Neural progenitor cell (in vitro differentiated cells): ENCODE data around the gene PLEKHG4B. TPM values are rescaled to one million over a fixed set of nuclear protein-coding genes. Genes with fewer than 3 reads are reported as not detected.
A peak's percentile ranks its signal among the peaks of the same experiment; 100 is the strongest.

Experiments
- DNase-seq: peaks from one replicate; pipeline ENCODE4 v3.0.0-alpha.2; 2016; ENCODE audit warnings: low spot score
- H2AFZ ChIP-seq: fragments of 200-600 bp; sonication (generic); replicated peaks from 2 replicates; pipeline ENCODE4 v1.6.1; 2016; ENCODE audit warnings: antibody characterized with exemption
- H3F3A ChIP-seq: fragments of 200-600 bp; sonication (generic); 2 replicates; pipeline ENCODE4 v1.6.1; 2016; ENCODE audit warnings: antibody characterized with exemption, low read depth
- H3K27ac ChIP-seq: fragments of 200-600 bp; sonication (generic); 2 replicates; pipeline ENCODE4 v1.5.1; 2016; ENCODE audit warnings: mild to moderate bottlenecking
- H3K27me3 ChIP-seq: fragments of 200-600 bp; sonication (generic); 2 replicates; pipeline ENCODE4 v1.6.1; 2016; ENCODE audit warnings: mild to moderate bottlenecking, moderate library complexity
- H3K36me3 ChIP-seq: fragments of 200-600 bp; sonication (generic); 2 replicates; pipeline ENCODE4 v1.5.1; 2016
- H3K4me1 ChIP-seq: fragments of 200-600 bp; sonication (generic); 2 replicates; pipeline ENCODE4 v1.6.1; 2016; ENCODE audit warnings: mixed run types
- H3K4me2 ChIP-seq: fragments of 200-600 bp; sonication (generic); 2 replicates; pipeline ENCODE4 v1.6.1; 2016
- H3K4me3 ChIP-seq: fragments of 200-600 bp; sonication (generic); 2 replicates; pipeline ENCODE4 v1.5.1; 2016
- H3K79me2 ChIP-seq: fragments of 200-600 bp; sonication (generic); 2 replicates; pipeline ENCODE4 v1.6.1; 2016; ENCODE audit warnings: low read depth
- H3K9ac ChIP-seq: fragments of 200-600 bp; sonication (generic); 2 replicates; pipeline ENCODE4 v1.6.1; 2016
- H3K9me3 ChIP-seq: fragments of 200-600 bp; sonication (generic); 2 replicates; pipeline ENCODE4 v1.5.1; 2016; ENCODE audit warnings: low read depth
- H4K20me1 ChIP-seq: fragments of 200-600 bp; sonication (generic); 2 replicates; pipeline ENCODE4 v1.6.1; 2016; ENCODE audit warnings: low read depth
- H3K27ac Mint-ChIP-seq: 3 replicates; pipeline ENCODE4 v1.8.0; 2021; ENCODE audit warnings: mixed read lengths
- H3K27me3 Mint-ChIP-seq: 2 replicates; pipeline ENCODE4 v1.8.0; 2022; ENCODE audit warnings: low read depth, mild to moderate bottlenecking, inconsistent platforms, moderate library complexity, mixed read lengths; ENCODE audit not compliant: insufficient read depth
- H3K36me3 Mint-ChIP-seq: 3 replicates; pipeline ENCODE4 v1.8.0; 2021; ENCODE audit warnings: mixed read lengths
- H3K4me1 Mint-ChIP-seq: 3 replicates; pipeline ENCODE4 v1.8.0; 2021; ENCODE audit warnings: mixed read lengths
- H3K4me3 Mint-ChIP-seq: 3 replicates; pipeline ENCODE4 v1.8.0; 2021; ENCODE audit warnings: mild to moderate bottlenecking, moderate library complexity, mixed read lengths
- H3K9me3 Mint-ChIP-seq: 3 replicates; pipeline ENCODE4 v1.8.0; 2020; ENCODE audit warnings: mixed read lengths
- EZH2 ChIP-seq: fragments of 200-600 bp; sonication (generic); IDR thresholded peaks from 2 replicates; pipeline ENCODE4 v1.6.1; 2017; ENCODE audit warnings: antibody characterized with exemption, mild to moderate bottlenecking, moderate library complexity
- EZH2phosphoT487 ChIP-seq: fragments of 200-600 bp; sonication (generic); IDR thresholded peaks from 2 replicates; pipeline ENCODE4 v1.6.1; 2017; ENCODE audit warnings: antibody characterized with exemption
- total RNA-seq: library from RNA; depleted of rRNA; stranded (reverse); fragments of >200 nt; gene quantifications from 2 replicates; pipeline ENCODE4 v1.2.3, GENCODE V29; 2015; ENCODE audit warnings: low replicate concordance
- TF ChIP-seq, protein P1 (sequence below): fragments of 200-600 bp; sonication (generic); IDR thresholded peaks from 2 replicates; pipeline ENCODE4 v1.5.1; 2017; ENCODE audit warnings: antibody characterized with exemption, mild to moderate bottlenecking

Gene PLEKHG4B
- total RNA-seq, 1 donor from 2014 or later = 28.8 TPM

DNA sequence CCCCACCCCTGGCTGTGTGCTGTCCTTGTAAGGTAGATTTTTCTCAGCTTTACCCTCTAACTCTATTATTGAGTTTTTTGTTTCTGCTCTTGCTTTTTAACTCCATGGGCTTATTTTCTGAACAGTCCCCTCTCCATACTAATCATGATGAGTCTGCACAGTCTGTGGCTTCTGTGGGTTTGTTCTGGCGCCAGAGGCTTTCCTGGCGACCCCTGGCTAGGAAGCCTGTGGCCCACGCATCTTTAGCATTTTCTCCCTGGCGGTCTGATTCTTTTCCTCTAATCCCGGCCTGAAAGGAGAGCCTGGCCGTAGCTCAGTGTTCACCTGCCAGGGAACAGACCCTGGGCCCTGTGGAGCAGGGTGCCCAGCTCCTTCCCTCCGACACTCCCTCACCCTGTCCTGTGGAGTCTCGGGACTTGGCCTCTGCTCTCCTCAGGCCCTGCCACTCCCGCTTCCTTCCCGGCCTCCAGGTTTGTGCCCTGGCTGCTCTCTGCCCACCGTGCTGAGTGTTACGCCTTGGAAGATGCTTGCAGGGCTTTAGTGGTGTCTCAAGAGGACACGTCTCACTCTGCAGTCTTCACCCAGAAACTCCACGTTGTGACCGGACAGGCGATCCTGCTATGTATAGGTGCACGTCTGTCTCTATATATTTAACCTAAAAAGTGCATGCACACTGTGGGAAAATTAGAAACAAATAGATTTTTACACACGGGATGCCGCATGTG lies 67.6 kb downstream of the PLEKHG4B start:
- H3K4me1 ChIP-seq = no peaks in the 10 kb centered on the region
- H3F3A ChIP-seq = peaks cover 16% of the 10 kb centered on the region
- H3K4me1 Mint-ChIP-seq = peaks cover 16% of the 10 kb centered on the region
- TF ChIP-seq, protein P1, sequence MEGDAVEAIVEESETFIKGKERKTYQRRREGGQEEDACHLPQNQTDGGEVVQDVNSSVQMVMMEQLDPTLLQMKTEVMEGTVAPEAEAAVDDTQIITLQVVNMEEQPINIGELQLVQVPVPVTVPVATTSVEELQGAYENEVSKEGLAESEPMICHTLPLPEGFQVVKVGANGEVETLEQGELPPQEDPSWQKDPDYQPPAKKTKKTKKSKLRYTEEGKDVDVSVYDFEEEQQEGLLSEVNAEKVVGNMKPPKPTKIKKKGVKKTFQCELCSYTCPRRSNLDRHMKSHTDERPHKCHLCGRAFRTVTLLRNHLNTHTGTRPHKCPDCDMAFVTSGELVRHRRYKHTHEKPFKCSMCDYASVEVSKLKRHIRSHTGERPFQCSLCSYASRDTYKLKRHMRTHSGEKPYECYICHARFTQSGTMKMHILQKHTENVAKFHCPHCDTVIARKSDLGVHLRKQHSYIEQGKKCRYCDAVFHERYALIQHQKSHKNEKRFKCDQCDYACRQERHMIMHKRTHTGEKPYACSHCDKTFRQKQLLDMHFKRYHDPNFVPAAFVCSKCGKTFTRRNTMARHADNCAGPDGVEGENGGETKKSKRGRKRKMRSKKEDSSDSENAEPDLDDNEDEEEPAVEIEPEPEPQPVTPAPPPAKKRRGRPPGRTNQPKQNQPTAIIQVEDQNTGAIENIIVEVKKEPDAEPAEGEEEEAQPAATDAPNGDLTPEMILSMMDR = no peak
- no peak for TF ChIP-seq EZH2
- TF ChIP-seq EZH2phosphoT487 = no peak
- H3K27me3 ChIP-seq = no peaks in the 10 kb centered on the region
- DNase-seq = peak; percentile 12
- H4K20me1 ChIP-seq = no peaks in the 10 kb centered on the region
- peaks cover 3% of the 10 kb centered on the region for H3K36me3 ChIP-seq
- H3K4me3 ChIP-seq = no peak overlapping the region
- H3K27ac Mint-ChIP-seq = peak overlapping the region; percentile 93
- H3K27ac ChIP-seq = peak overlapping the region; percentile 46
- no peak overlapping the region for H3K4me3 Mint-ChIP-seq
- H3K9me3 Mint-ChIP-seq = peaks cover 8% of the 10 kb centered on the region
- H3K36me3 Mint-ChIP-seq = peaks cover 37% of the 10 kb centered on the region
- no peak overlapping the region for H2AFZ ChIP-seq
- H3K27me3 Mint-ChIP-seq = peaks cover 8% of the 10 kb centered on the region
- no peak overlapping the region for H3K9ac ChIP-seq
- no peaks in the 10 kb centered on the region for H3K9me3 ChIP-seq
- no peak overlapping the region for H3K4me2 ChIP-seq
- no peaks in the 10 kb centered on the region for H3K79me2 ChIP-seq

DNA sequence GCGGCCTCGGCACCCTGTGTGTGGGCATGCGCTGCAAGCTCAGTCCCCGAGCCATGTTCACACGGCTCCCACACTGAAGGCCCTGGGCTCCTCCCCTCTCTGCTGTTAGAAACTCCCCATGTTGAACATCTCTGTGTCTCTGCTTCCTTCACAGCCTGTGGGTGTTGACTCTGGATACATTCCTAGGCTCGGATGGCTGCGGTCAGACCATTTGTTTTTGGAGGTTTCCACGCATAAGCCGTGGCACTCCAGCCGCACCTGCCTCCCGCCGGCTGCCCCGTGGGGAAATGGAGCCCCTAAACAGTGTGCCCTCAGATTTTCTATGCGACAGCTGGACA lies 68.2 kb downstream of the PLEKHG4B start:
- H2AFZ ChIP-seq = no peak overlapping the region
- H4K20me1 ChIP-seq = no peaks in the 10 kb centered on the region
- H3K27me3 ChIP-seq = no peaks in the 10 kb centered on the region
- H3K4me1 Mint-ChIP-seq = peaks cover 12% of the 10 kb centered on the region
- H3K9me3 Mint-ChIP-seq = peaks cover 8% of the 10 kb centered on the region
- peaks cover 17% of the 10 kb centered on the region for H3F3A ChIP-seq
- H3K4me3 ChIP-seq = no peak overlapping the region
- H3K4me3 Mint-ChIP-seq = no peak overlapping the region
- DNase-seq = no peak
- H3K9me3 ChIP-seq = no peaks in the 10 kb centered on the region
- H3K36me3 Mint-ChIP-seq = peaks cover 34% of the 10 kb centered on the region
- peaks cover 3% of the 10 kb centered on the region for H3K36me3 ChIP-seq
- no peaks in the 10 kb centered on the region for H3K79me2 ChIP-seq
- no peak overlapping the region for H3K27ac ChIP-seq
- H3K27ac Mint-ChIP-seq = no peak overlapping the region
- H3K4me2 ChIP-seq = no peak overlapping the region
- H3K4me1 ChIP-seq = no peaks in the 10 kb centered on the region
- H3K9ac ChIP-seq = no peak overlapping the region
- H3K27me3 Mint-ChIP-seq = peaks cover 8% of the 10 kb centered on the region
- TF ChIP-seq, protein P1 = no peak
- TF ChIP-seq EZH2 (no peak), EZH2phosphoT487 (no peak)

DNA sequence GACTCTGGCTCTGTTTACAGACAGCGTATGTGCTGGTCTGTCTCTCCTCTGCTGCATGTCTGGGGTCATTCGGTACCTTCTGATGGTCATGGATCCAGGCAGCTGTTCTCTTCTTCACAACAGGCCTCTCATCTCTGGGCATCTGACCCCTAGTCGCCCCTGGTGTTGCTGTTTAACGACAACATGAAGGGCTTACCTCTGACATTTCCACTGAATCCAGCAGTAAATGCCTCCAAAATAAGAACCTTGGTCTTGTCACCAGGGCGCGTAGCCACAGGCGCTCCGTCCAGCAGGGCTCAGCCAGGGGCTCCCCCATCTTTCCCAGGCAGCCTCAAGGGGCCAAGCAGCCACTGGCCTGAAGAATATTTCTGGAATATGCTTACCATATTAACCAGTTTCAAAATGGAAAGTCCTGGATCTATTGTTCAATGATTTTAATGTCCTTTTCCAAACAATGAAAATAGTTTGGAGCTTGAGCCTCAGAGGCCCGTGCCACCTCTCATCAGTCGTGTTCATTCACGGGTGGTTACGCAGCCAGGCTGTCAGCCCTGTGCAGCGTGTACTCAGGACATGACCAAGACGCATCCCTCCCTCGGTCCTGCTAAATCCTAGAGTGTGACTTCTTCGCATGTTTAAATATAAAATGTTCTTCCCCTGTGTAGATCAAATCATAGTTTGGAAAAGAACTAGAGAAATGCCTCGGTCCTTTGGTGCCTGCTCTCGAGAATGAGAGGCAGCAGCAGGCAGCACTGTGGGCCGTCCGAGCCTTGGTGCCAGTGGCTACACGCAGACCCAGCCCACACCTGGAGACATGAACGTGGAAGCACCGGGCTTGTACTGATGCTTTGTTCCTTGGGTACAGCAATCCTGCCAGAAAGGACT lies 69.2 kb downstream of the PLEKHG4B start:
- no peak overlapping the region for H3K4me2 ChIP-seq
- no peaks in the 10 kb centered on the region for H3K4me1 ChIP-seq
- Mint-ChIP-seq H3K27me3 (peaks cover 6% of the 10 kb centered on the region), H3K36me3 (peaks cover 27% of the 10 kb centered on the region), H3K4me1 (peaks cover 7% of the 10 kb centered on the region), H3K27ac (peak overlapping the region; percentile 34), H3K9me3 (peaks cover 8% of the 10 kb centered on the region), H3K4me3 (no peak overlapping the region)
- no peak overlapping the region for H3K27ac ChIP-seq
- no peaks in the 10 kb centered on the region for H3K79me2 ChIP-seq
- peaks cover 3% of the 10 kb centered on the region for H3K36me3 ChIP-seq
- no peaks in the 10 kb centered on the region for H3K27me3 ChIP-seq
- H3K9me3 ChIP-seq = no peaks in the 10 kb centered on the region
- DNase-seq = no peak
- H3F3A ChIP-seq = peaks cover 17% of the 10 kb centered on the region
- no peaks in the 10 kb centered on the region for H4K20me1 ChIP-seq
- no peak overlapping the region for H2AFZ ChIP-seq
- no peak overlapping the region for H3K4me3 ChIP-seq
- no peak overlapping the region for H3K9ac ChIP-seq
- TF ChIP-seq EZH2phosphoT487 (no peak), EZH2 (no peak)
- TF ChIP-seq, protein P1 = no peak
